ENCODE data around the gene DNMT3L.

Gene DNMT3L

DNA sequence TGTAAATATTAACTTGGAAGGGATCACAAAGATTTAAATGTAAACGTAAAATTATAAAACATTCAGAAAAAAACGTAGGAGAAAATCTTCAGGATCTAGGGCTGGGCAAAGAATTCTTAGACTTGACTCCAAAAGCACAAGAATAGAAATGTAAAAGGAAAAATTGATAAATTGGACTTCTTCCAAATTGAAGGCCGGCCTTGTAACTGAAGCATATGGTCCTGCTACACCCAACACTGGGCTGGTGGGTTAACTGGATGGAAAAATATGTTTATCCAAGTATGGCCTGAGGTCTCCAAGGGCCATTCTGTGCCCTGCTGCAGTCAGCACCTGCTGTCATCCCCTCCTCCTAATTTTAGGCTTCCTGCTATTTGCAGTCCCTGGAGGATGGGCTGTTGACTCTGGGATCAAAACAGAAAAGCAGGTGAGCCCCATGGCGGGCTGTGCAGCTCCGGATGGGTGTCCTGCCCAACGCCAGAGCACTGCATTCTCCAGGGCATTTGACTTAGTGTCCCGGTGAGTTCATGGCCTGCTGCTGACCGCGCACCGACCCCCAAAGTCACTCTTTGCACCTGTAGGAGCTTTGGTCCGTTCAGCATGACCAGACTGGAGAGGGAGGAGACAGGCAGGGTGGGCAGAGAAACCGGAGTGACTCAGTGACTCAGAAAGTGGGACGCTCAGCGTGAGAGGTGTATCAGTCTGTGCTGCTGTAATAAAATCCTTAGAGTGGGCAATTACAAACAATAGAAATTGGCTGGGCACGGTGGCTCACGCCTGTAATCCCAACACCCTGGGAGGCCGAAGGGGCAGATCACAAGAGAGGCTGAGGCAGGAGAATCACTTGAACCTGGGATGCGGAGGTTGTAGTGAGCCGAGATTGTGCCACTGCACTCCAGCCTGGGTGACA, 17.9 kb upstream of the DNMT3L start:
- no peak for DNase-seq (ENCODE audit: low read depth, low spot score)

GRCh38 chr21:44275041-44275440, 13.3 kb upstream of the DNMT3L start:
- DNase-seq (ENCODE audit: low read depth, low spot score): no peak

GRCh38 chr21:44273046-44273445, 11.3 kb upstream of the DNMT3L start:
- DNase-seq (ENCODE audit: low read depth, low spot score): no peak

DNA sequence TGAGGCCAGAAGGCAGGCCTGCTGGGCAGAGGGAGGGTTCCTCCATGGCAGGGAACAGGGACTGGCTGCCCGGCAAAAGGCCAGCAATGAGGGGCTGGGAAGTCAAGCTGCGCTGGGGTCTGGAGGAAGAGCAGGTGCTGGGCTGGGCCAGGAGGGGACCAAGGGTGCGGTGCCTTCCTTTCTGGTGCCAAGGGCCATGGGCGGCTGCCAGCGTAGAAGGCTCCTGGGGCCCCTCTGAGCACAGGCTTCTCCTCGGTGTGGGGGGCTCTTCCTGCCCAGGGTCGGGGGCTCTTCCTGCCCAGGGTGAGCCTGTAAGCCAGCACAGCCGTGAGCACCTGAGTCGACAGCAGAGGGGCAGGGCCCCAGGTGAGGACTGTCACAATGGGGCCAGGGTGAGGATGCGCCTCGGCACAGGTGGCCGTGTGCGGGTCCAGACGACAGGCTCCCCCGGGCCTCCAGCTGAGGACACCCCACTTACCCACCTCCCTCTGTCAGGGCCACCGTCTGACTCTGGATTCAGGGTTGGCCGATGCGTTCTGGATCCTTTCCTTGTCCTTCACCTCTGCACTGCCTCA, 10.7 kb upstream of the DNMT3L start:
- DNase-seq (ENCODE audit: low read depth, low spot score): no peak

DNA sequence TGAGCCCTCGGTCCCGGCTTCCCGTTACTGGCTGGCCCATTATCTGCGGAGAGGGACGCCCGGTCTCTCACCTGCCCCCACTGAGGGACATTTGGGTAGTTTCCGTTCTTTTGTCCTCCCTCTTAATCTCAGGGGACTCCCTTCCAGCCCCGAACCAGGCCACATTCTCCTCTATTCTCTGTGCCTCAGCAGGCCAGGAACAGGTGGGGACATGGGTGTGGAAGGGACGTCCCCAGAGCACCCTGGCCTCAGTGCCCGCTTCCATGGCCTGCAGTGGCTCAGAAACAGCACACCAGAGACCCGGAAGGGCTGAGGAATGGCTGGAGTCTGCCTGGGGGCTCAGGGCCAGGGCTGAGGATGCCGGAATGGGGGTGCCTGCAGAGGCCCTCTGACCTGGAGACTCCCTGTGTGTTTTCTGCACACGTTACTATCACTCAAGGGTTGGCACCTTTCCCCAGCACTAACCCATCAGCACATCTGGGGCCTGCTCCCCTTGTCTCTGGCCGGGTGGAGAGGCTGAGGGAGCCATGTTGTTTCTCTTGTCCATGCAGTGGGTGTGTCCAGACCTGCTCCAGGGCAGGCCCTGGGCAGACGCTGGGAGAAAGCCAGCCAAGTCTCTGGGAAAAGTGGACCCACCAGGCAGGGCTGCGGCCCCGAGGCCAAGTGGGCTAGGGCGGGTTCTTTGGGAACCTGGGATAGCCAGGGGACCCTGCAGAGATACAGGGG, 10.0 kb upstream of the DNMT3L start:
- DNase-seq (ENCODE audit: low read depth, low spot score): no peak

DNA sequence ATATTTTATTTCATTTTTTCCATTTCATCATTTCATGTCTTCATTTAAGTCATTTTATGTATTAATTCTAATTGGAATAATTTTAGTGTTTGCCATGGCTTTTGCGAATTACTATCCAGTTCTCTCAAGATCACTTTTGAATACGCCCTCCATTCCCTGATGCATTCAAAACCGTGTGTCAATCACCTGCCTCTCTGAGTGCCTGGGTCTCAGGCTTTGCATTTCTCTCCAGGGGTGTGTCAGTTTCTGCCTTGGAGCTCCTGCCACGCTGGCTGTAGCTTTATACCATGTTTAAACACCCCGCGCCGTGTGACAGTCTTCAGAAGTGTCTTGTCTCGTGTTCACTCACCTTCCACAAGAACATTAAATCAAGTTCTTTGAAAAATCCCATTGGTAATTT, 7.4 kb upstream of the DNMT3L start:
- DNase-seq (ENCODE audit: low read depth, low spot score): no peak

GRCh38 chr21:44267655-44268142, 6.0 kb upstream of the DNMT3L start:
- no peak for DNase-seq (ENCODE audit: low read depth, low spot score)

- no peak for DNase-seq (ENCODE audit: low read depth, low spot score)
These were observed 4.1 kb upstream of the DNMT3L start for GRCh38 chr21:44265734-44266270.

- DNase-seq (ENCODE audit: low read depth, low spot score): no peak
These were observed 2.1 kb upstream of the DNMT3L start for GRCh38 chr21:44263768-44264167.

DNA sequence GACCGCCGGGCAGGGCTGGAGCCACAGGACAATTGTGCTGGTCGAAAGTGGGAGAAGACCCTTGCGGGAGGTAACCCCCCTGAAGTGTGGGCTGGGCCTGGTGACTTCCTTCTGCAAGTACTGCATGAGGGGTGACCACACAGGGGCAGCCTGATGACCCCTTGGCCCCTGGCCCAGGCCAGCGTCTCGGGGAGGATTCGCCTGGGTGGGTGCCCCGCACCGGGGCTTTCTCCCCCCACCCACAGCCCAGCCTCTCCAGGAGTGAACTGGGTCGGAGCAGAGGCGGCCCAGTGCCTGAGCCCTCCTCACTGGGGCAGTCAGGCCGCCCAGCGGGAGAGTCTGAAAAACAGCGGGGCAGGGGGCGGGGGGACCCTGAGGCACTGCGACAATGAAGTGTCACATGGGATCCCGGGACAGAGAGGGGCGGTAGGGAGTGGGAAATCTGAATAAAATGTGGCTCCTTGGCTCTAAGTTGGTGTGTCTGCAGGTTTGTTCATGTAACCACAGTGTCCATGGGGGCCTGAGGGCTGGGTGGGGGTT, 1.6 kb upstream of the DNMT3L start:
- no peak for DNase-seq (ENCODE audit: low read depth, low spot score)

DNA sequence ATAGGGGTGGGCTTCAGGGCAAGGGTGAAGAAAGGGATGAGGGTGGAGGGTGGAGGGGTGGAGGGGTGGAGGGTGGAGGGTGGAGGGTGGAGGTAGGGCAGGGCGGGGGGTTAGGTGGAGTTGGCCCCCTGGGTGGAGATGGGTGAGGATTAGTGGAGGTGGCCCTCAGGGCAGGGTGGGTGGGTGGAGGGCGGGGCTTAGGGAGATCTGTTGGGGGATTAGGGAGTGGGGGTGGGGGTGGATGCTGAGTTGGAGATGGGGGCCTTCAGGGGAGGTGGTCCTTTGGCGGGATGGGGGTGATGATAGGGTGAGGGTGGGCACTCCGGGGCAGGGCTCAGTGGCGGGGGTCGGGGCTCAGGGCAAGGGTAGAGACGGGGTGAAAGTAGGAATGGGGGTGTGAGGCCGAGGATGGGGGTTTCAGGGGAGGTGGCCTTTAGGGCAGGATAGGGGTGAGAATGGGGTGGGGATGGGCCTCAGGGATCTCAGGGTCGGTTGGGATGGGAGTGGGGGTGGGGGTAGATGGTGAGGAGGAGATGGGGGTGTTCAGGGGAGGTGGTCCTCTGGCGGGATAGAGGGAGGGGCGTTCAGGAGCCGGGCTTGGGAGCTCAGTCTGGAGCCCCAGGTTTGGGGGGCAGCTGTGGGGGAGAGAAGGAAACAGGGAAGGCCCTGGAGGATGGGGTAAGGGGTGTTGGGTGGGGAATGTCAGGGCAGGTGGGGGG, 800 bp upstream of the DNMT3L start:
- DNase-seq (ENCODE audit: low read depth, low spot score): no peak

GRCh38 chr21:44260791-44261631, 686 bp downstream of the DNMT3L start:
- DNase-seq (ENCODE audit: low read depth, low spot score): no peak

- no peak for DNase-seq (ENCODE audit: low read depth, low spot score)
These were observed 1.6 kb downstream of the DNMT3L start for GRCh38 chr21:44260066-44260465.

DNA sequence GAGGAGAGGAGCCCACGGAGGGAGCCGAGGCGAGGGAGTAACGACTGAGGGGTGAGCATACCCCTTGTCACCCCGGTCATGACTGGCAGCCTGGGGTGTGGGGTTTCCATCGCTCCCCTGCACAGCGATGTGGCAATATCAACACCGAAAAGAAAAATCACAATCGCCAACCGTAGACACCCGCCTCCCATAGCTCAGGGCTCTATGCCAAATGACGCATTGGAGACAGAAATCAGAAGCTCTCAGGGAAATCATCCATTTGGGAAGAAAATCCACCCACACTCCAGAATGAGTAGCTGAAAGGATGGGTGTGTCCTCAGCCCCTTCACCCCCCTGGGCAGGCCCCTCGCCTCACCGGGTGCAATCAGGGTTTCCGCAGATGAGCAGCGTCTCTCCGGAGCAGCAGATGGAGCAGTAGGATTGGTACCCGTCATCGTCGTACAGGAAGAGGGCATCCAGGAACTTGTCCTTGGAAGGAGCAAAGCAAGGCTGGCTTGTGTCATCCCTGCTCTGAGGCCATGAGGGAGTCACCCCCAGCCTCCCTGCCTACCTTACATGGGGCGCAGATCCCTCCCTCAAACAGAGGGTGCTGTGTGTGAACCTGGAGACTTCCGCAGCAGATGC, 2.5 kb downstream of the DNMT3L start:
- no peak for DNase-seq (ENCODE audit: low read depth, low spot score)

DNA sequence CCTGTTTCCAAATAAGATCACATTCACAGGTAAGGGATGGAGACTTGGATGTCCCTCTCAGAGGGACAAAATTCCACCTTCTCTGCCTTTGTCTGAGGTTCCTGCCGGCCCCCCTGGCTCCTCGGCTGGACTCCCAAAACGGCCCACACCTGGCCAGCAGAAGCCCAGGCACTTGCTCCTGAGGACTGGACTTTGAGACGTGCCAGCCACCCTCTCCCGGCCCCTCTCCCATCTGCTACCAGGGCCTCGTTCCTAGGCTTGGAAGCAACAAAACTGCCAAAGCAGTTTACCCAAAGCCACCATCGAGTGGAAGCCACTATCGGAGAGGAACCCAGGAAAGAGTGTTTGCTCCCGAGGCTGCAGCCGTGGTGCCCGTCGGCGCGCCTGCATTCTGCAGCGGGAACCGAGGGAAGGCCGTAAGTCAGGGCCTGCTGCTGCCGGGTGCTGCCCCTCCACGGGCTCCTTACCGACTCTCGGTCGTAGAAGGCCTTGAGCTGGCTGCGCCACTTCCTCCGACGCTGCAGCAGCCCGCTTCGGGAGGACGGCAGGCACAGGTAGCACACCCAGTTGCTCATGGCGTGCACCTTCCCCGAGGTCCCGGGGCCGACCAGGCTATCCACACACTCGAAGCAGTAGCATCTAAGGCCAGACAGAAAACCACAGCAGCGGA, 3.5 kb downstream of the DNMT3L start:
- DNase-seq (ENCODE audit: low read depth, low spot score): no peak

GRCh38 chr21:44255511-44255981, 6.2 kb downstream of the DNMT3L start:
- DNase-seq (ENCODE audit: low read depth, low spot score): peak; percentile 22

GRCh38 chr21:44253832-44254710, 7.6 kb downstream of the DNMT3L start:
- DNase-seq (ENCODE audit: low read depth, low spot score): peak; percentile 0

Data from astrocyte of the hippocampus (primary cell).